ENCODE results near the gene DEFB114.

DEFB114 gene

DNA sequence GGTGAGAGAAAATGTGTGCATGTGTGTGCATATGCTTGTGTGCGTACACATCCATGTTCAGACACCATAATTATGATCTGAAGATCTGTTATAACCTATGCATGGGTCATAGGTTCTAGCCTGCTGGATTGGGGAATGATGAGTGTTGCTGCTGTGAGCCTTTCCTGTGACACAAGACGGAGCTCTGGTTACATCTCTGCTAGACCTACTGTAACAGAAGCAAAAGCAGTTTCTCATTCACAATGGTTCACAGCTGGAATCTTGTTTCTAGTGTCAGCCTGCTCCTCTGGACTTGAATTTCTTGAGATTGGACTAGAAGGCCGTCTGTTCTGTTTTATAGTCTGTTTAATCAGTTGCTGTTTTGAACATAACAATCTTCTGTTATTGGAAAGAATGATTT lies 40.1 kb downstream of the DEFB114 start:
- Histone ChIP-seq H3K36me3 (ENCODE audit: control insufficient read depth in 4 of 4, insufficient read depth in 4 of 4, low read length in 3 of 4) (no peaks in the 10 kb centered on the region), H3K4me1 (ENCODE audit: control extremely low read depth in 1 of 4, control insufficient read depth in 4 of 4, insufficient read depth in 4 of 4, low read length in 3 of 4) (no peaks in the 10 kb centered on the region), H3K27me3 (replicated peaks in 2 of 5; ENCODE audit: control insufficient read depth in 4 of 5, insufficient read depth in 5 of 5, low read length in 4 of 5) (no peaks in the 10 kb centered on the region), H3K27ac (ENCODE audit: insufficient read depth in 1 of 2, low read depth in 1 of 2, low read length in 2 of 2, poor library complexity in 1 of 2, severe bottlenecking in 2 of 2) (no peak overlapping the region), H3K4me3 (ENCODE audit: control insufficient read depth in 1 of 7, extremely low read depth in 1 of 7, insufficient read depth in 4 of 7, low read depth in 2 of 7, low read length in 6 of 7) (no peak overlapping the region), H3K9me3 (ENCODE audit: control extremely low read depth in 1 of 5, control insufficient read depth in 4 of 5, insufficient read depth in 2 of 5, low read depth in 1 of 5, low read length in 4 of 5) (peaks cover 0 to 4% (median 0%) of the 10 kb centered on the region in 5 experiments)
- no peak for DNase-seq
- ChIA-PET POLR2A (no interaction called here), CTCF (no interaction called here)
- WGBS (ENCODE audit: insufficient coverage), result no CpG with 5 or more reads among the region's 3 CpGs

DNA sequence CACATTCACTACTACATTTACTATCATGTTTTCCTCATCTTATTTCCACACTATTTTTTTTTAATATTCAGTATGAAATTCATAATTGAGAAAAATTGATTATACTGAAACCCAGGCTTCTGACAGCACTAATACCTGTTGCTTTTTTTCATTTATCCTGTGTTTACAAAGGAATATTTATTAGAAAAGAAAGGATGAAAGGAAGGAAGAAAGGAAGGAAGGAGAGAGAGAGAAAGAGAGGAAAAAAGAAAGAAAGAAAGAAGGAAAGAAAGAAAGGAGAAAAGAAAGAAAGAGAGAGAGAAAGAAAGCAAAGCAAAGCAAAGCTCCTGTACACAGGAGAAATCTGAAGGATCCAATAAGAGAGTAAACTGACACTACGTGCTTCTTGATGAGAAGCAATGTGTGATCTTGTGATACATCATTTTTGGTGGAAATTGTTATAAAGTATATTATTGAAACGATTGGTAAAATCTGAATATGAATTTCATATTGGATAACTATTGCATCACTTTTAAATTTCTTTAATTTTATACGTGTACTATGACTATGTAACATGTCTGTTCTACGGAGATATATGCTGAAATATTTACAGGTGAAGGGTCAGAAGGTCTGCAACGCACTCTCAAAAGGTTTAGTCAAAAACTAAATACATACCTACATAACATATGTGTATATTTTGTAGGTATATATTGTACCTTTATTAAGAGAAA lies 43.9 kb downstream of the DEFB114 start:
- no peak for DNase-seq
- no peak overlapping the region for H3K27ac ChIP-seq (ENCODE audit: insufficient read depth in 1 of 2, low read depth in 1 of 2, low read length in 2 of 2, poor library complexity in 1 of 2, severe bottlenecking in 2 of 2)
- no peak overlapping the region for H3K4me3 ChIP-seq (ENCODE audit: control insufficient read depth in 1 of 7, extremely low read depth in 1 of 7, insufficient read depth in 4 of 7, low read depth in 2 of 7, low read length in 6 of 7)
- ChIA-PET CTCF (no interaction called here), POLR2A (no interaction called here)
- no CpG with 5 or more reads among the region's 5 CpGs for WGBS (ENCODE audit: insufficient coverage)
- peaks cover 0 to 1% (median 0%) of the 10 kb centered on the region in 5 experiments for H3K9me3 ChIP-seq (ENCODE audit: control extremely low read depth in 1 of 5, control insufficient read depth in 4 of 5, insufficient read depth in 2 of 5, low read depth in 1 of 5, low read length in 4 of 5)
- no peaks in the 10 kb centered on the region for H3K36me3 ChIP-seq (ENCODE audit: control insufficient read depth in 4 of 4, insufficient read depth in 4 of 4, low read length in 3 of 4)
- H3K4me1 ChIP-seq (ENCODE audit: control extremely low read depth in 1 of 4, control insufficient read depth in 4 of 4, insufficient read depth in 4 of 4, low read length in 3 of 4), result no peaks in the 10 kb centered on the region
- no peaks in the 10 kb centered on the region for H3K27me3 ChIP-seq (replicated peaks in 2 of 5; ENCODE audit: control insufficient read depth in 4 of 5, insufficient read depth in 5 of 5, low read length in 4 of 5)

DNA sequence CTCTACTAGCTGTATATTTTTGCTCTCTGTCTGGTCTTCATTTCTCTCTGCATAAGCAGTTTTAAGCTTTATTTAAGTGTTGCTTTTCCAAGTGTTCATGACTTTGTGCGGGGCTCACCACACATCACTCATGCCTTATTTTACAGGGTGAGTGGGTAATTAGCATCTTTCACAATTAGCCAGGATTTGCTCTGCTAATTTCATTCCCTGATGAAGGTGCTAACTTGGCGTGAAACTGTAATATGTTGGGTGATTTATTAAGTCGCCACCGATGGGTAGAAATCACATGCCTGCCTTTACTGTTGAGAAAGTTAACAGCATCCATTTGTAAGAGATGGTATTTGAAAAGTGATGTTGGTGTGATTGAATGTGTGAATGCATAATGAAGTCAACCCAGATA lies 44.7 kb downstream of the DEFB114 start:
- H3K4me3 ChIP-seq (ENCODE audit: control insufficient read depth in 1 of 7, extremely low read depth in 1 of 7, insufficient read depth in 4 of 7, low read depth in 2 of 7, low read length in 6 of 7), result no peak overlapping the region
- CTCF ChIA-PET, result no interaction called here
- no peak for DNase-seq
- no peaks in the 10 kb centered on the region for H3K4me1 ChIP-seq (ENCODE audit: control extremely low read depth in 1 of 4, control insufficient read depth in 4 of 4, insufficient read depth in 4 of 4, low read length in 3 of 4)
- no peaks in the 10 kb centered on the region for H3K36me3 ChIP-seq (ENCODE audit: control insufficient read depth in 4 of 4, insufficient read depth in 4 of 4, low read length in 3 of 4)
- no peak overlapping the region for H3K27ac ChIP-seq (ENCODE audit: insufficient read depth in 1 of 2, low read depth in 1 of 2, low read length in 2 of 2, poor library complexity in 1 of 2, severe bottlenecking in 2 of 2)
- H3K27me3 ChIP-seq (replicated peaks in 2 of 5; ENCODE audit: control insufficient read depth in 4 of 5, insufficient read depth in 5 of 5, low read length in 4 of 5), result no peaks in the 10 kb centered on the region
- POLR2A ChIA-PET, result no interaction called here
- 78% methylated on average over 3 of the region's 4 CpGs for WGBS (ENCODE audit: insufficient coverage)
- H3K9me3 ChIP-seq (ENCODE audit: control extremely low read depth in 1 of 5, control insufficient read depth in 4 of 5, insufficient read depth in 2 of 5, low read depth in 1 of 5, low read length in 4 of 5), result peaks cover 0 to 1% (median 0%) of the 10 kb centered on the region in 5 experiments

GRCh38 chr6:49918787-49919186 lies 45.2 kb downstream of the DEFB114 start:
- ChIA-PET POLR2A (no interaction called here), CTCF (no interaction called here)
- Histone ChIP-seq H3K36me3 (ENCODE audit: control insufficient read depth in 4 of 4, insufficient read depth in 4 of 4, low read length in 3 of 4) (no peaks in the 10 kb centered on the region), H3K27ac (ENCODE audit: insufficient read depth in 1 of 2, low read depth in 1 of 2, low read length in 2 of 2, poor library complexity in 1 of 2, severe bottlenecking in 2 of 2) (no peak overlapping the region), H3K4me1 (ENCODE audit: control extremely low read depth in 1 of 4, control insufficient read depth in 4 of 4, insufficient read depth in 4 of 4, low read length in 3 of 4) (no peaks in the 10 kb centered on the region), H3K9me3 (ENCODE audit: control extremely low read depth in 1 of 5, control insufficient read depth in 4 of 5, insufficient read depth in 2 of 5, low read depth in 1 of 5, low read length in 4 of 5) (peaks cover 0 to 1% (median 0%) of the 10 kb centered on the region in 5 experiments), H3K4me3 (ENCODE audit: control insufficient read depth in 1 of 7, extremely low read depth in 1 of 7, insufficient read depth in 4 of 7, low read depth in 2 of 7, low read length in 6 of 7) (no peak overlapping the region), H3K27me3 (replicated peaks in 2 of 5; ENCODE audit: control insufficient read depth in 4 of 5, insufficient read depth in 5 of 5, low read length in 4 of 5) (no peaks in the 10 kb centered on the region)
- no peak for DNase-seq
- WGBS (ENCODE audit: insufficient coverage), result 100% methylated on average over 1 of the region's 2 CpGs

DNA sequence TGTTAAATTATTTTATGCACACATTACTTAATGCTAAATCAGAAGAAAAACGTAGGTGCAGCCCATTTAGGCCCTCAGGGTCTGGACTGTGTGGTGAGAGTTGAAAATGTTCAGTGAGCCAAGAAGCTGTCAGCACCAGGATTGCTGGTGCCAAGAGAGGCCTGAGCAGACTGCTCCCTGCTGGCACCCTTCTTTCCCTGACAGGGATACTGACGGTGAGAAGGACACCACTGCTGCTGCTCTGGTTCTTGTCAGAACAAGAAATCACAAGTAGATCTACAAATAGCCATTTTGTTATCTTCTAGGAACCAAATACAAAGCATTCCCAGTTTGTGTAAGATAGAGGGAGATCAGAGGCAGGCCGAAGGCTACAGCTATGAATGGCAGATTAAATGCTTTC lies 48.9 kb downstream of the DEFB114 start:
- no peak for DNase-seq
- H3K4me1 ChIP-seq (ENCODE audit: control extremely low read depth in 1 of 4, control insufficient read depth in 4 of 4, insufficient read depth in 4 of 4, low read length in 3 of 4), result no peaks in the 10 kb centered on the region
- H3K27ac ChIP-seq (ENCODE audit: insufficient read depth in 1 of 2, low read depth in 1 of 2, low read length in 2 of 2, poor library complexity in 1 of 2, severe bottlenecking in 2 of 2), result no peak overlapping the region
- no peaks in the 10 kb centered on the region for H3K9me3 ChIP-seq (ENCODE audit: control extremely low read depth in 1 of 5, control insufficient read depth in 4 of 5, insufficient read depth in 2 of 5, low read depth in 1 of 5, low read length in 4 of 5)
- CTCF ChIA-PET, result no interaction called here
- no peaks in the 10 kb centered on the region for H3K36me3 ChIP-seq (ENCODE audit: control insufficient read depth in 4 of 4, insufficient read depth in 4 of 4, low read length in 3 of 4)
- POLR2A ChIA-PET, result no interaction called here
- no peak overlapping the region for H3K4me3 ChIP-seq (ENCODE audit: control insufficient read depth in 1 of 7, extremely low read depth in 1 of 7, insufficient read depth in 4 of 7, low read depth in 2 of 7, low read length in 6 of 7)
- no CpG with 5 or more reads among the region's 3 CpGs for WGBS (ENCODE audit: insufficient coverage)
- no peaks in the 10 kb centered on the region for H3K27me3 ChIP-seq (replicated peaks in 2 of 5; ENCODE audit: control insufficient read depth in 4 of 5, insufficient read depth in 5 of 5, low read length in 4 of 5)

DNA sequence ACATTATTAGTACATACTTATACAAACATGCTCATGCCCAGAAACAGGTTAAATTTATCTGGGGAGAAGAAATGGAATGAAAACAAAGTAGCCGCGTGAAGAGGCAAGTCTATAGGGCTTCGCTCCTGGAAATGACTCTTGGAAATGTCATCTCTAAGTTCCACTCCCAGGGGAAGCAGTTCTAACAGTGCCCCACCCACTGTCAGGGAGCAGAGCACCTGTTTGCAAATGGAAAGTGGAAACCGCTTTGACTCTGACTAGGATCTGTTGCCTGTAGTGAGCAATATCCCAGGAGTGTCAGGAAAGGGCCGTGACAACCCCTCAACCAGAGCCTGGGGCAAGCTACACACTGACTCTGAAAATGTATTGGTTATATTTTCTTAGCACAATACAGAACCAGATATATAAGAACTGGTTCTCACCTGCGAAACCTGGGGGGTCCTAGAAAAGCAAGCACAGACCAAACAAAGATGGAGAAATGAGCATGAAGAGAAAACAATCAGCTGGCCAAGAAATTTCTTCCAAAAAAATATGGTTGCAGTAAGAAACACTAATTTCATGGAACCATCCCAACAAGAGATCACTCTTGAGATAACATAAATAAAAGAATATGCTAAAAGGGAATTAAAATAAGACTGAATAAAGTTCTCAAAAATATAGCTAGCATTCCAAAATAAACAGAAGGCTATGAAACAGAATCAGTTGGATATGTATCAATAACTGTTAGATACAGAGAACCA lies 50.2 kb downstream of the DEFB114 start:
- Histone ChIP-seq H3K4me3 (ENCODE audit: control insufficient read depth in 1 of 7, extremely low read depth in 1 of 7, insufficient read depth in 4 of 7, low read depth in 2 of 7, low read length in 6 of 7) (no peak overlapping the region), H3K27me3 (replicated peaks in 2 of 5; ENCODE audit: control insufficient read depth in 4 of 5, insufficient read depth in 5 of 5, low read length in 4 of 5) (no peaks in the 10 kb centered on the region), H3K4me1 (ENCODE audit: control extremely low read depth in 1 of 4, control insufficient read depth in 4 of 4, insufficient read depth in 4 of 4, low read length in 3 of 4) (no peaks in the 10 kb centered on the region), H3K36me3 (ENCODE audit: control insufficient read depth in 4 of 4, insufficient read depth in 4 of 4, low read length in 3 of 4) (no peaks in the 10 kb centered on the region), H3K27ac (ENCODE audit: insufficient read depth in 1 of 2, low read depth in 1 of 2, low read length in 2 of 2, poor library complexity in 1 of 2, severe bottlenecking in 2 of 2) (no peak overlapping the region), H3K9me3 (ENCODE audit: control extremely low read depth in 1 of 5, control insufficient read depth in 4 of 5, insufficient read depth in 2 of 5, low read depth in 1 of 5, low read length in 4 of 5) (no peaks in the 10 kb centered on the region)
- ChIA-PET CTCF (interaction anchor here (1.0 kb wide), 1 partner anchor 307 kb away, joined by 3 read pairs; no protein-coding TSS in a partner anchor), POLR2A (no interaction called here)
- 94% methylated on average over 5 of the region's 6 CpGs for WGBS (ENCODE audit: insufficient coverage)
- no peak for DNase-seq

DNA sequence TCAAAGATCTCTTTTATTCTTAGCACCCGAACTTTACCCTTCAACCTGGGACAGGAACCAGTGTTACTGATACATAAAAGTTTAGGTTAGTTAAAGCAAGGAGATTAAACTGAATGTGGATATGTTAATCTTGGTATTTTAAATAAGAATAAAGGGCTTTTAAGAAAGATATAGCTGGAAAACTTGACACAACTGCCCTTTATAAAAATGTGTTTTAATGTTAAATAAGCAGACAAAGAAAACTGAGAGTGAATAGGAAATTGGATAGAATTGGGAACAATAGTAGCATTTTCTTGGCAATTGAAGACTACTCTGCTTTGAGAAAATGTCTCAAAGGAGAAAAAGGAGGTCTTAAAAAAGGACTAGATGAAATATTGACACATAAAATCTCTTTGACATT lies 51.8 kb downstream of the DEFB114 start:
- WGBS (ENCODE audit: insufficient coverage), result no CpG with 5 or more reads among the region's 1 CpG
- no peak for DNase-seq
- no peaks in the 10 kb centered on the region for H3K4me1 ChIP-seq (ENCODE audit: control extremely low read depth in 1 of 4, control insufficient read depth in 4 of 4, insufficient read depth in 4 of 4, low read length in 3 of 4)
- ChIA-PET POLR2A (no interaction called here), CTCF (no interaction called here)
- H3K36me3 ChIP-seq (ENCODE audit: control insufficient read depth in 4 of 4, insufficient read depth in 4 of 4, low read length in 3 of 4), result no peaks in the 10 kb centered on the region
- no peak overlapping the region for H3K27ac ChIP-seq (ENCODE audit: insufficient read depth in 1 of 2, low read depth in 1 of 2, low read length in 2 of 2, poor library complexity in 1 of 2, severe bottlenecking in 2 of 2)
- H3K4me3 ChIP-seq (ENCODE audit: control insufficient read depth in 1 of 7, extremely low read depth in 1 of 7, insufficient read depth in 4 of 7, low read depth in 2 of 7, low read length in 6 of 7), result no peak overlapping the region
- H3K9me3 ChIP-seq (ENCODE audit: control extremely low read depth in 1 of 5, control insufficient read depth in 4 of 5, insufficient read depth in 2 of 5, low read depth in 1 of 5, low read length in 4 of 5), result no peaks in the 10 kb centered on the region
- no peaks in the 10 kb centered on the region for H3K27me3 ChIP-seq (replicated peaks in 2 of 5; ENCODE audit: control insufficient read depth in 4 of 5, insufficient read depth in 5 of 5, low read length in 4 of 5)

Data from common myeloid progenitor, CD34-positive (primary cell).